Bronchial epithelial cell (primary cell): ENCODE measurements around the gene AOPEP. TPM values are rescaled to one million over a fixed set of nuclear protein-coding genes. Genes with fewer than 3 reads are reported as not detected.

ENCODE experiments used
- DNase-seq: peaks from one replicate; pipeline ENCODE4 v3.0.0-alpha.2; 2010; ENCODE audit warnings: low read depth
- FAIRE-seq: peaks from 2 replicates; lab custom pipeline; 2011; peaks lifted over from hg19 to GRCh38; lab: Jason Lieb, UNC
- H3K27me3 ChIP-seq: 2 replicates; pipeline ENCODE4 v1.5.1; 2011; ENCODE audit warnings: low read length; ENCODE audit not compliant: control insufficient read depth, insufficient read depth
- H3K36me3 ChIP-seq: 2 replicates; pipeline ENCODE4 v1.5.1; 2011; ENCODE audit warnings: low read length; ENCODE audit not compliant: control insufficient read depth, insufficient read depth
- H3K4me3 ChIP-seq: 2 replicates; pipeline ENCODE4 v1.5.1; 2011; ENCODE audit warnings: mild to moderate bottlenecking, low read depth, low read length, control low read depth
- total RNA-seq: library from RNA; depleted of rRNA; stranded (reverse); fragments of >200 nt; gene quantifications from 2 replicates; pipeline ENCODE4 v1.2.1, GENCODE V29; 2014
- TF ChIP-seq, protein P1 (sequence below): IDR thresholded peaks from 2 replicates; pipeline ENCODE4 v1.5.1; 2011; ENCODE audit warnings: mild to moderate bottlenecking, moderate library complexity, low read length, control low read depth, inconsistent platforms; ENCODE audit not compliant: insufficient read depth, severe bottlenecking

The AOPEP gene
- total RNA-seq, 1 donor from 2014 or later: 91.1 TPM

DNA sequence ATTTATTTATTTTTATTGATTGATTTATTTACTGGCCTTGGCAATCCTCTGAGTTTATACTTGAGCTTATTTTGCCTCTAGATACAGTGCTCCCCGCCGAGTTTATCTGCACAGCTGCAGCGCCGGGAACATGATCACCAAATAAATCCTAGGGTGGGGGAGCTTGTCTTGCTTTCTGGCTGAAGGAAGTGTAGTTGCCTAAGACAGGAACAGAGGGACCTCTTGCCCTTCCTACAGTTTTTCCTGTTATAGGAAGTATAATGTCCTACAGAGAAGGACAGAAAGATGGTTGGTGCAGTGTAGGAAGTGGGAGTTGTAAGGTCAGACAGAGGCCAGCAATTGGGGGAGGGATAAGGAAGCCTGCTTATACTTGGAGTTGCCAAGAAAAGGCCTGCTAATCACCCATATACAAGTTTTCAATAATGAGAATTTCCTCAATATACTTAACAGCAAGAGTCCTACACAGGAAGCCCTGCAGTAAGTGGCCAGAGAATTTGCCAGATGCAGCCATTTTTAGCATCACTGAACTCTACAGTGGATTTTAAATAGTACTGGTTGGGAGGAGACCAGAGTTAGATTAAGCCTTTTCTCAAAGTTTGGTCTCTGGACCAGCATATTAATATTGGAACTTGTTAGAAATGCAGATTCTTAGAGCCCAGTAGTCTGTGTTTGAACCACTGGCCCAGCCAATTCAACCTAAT, 7.7 kb downstream of the AOPEP start:
- no peak overlapping the region for H3K4me3 ChIP-seq
- no peaks in the 10 kb centered on the region for H3K36me3 ChIP-seq
- no peak for DNase-seq
- no peak for FAIRE-seq
- TF ChIP-seq, protein P1, sequence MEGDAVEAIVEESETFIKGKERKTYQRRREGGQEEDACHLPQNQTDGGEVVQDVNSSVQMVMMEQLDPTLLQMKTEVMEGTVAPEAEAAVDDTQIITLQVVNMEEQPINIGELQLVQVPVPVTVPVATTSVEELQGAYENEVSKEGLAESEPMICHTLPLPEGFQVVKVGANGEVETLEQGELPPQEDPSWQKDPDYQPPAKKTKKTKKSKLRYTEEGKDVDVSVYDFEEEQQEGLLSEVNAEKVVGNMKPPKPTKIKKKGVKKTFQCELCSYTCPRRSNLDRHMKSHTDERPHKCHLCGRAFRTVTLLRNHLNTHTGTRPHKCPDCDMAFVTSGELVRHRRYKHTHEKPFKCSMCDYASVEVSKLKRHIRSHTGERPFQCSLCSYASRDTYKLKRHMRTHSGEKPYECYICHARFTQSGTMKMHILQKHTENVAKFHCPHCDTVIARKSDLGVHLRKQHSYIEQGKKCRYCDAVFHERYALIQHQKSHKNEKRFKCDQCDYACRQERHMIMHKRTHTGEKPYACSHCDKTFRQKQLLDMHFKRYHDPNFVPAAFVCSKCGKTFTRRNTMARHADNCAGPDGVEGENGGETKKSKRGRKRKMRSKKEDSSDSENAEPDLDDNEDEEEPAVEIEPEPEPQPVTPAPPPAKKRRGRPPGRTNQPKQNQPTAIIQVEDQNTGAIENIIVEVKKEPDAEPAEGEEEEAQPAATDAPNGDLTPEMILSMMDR: no peak
- H3K27me3 ChIP-seq: no peaks in the 10 kb centered on the region

DNA sequence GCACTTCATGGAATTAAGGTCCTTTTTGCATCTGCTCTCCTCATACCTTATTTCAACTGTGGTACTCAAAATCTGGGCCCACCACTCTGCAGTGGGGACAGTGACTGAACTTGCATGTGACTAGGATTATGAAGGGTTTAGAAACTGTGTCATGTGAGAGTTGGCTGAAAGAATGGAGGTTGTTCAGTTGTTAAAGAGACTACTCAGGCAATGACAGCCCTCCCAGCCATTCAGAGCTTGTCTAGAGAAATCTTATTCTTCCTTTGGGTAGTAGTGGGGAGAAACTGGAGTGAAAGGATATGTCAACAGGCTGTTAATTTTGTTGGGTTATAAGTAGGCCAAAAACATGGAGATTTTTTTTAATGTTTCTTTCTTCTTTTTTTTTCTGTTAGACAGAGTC, 10.3 kb downstream of the AOPEP start:
- no peak for FAIRE-seq
- Histone ChIP-seq H3K4me3 (no peak overlapping the region), H3K36me3 (no peaks in the 10 kb centered on the region), H3K27me3 (no peaks in the 10 kb centered on the region)
- TF ChIP-seq, protein P1: no peak
- DNase-seq: no peak

- no peaks in the 10 kb centered on the region for H3K36me3 ChIP-seq
- TF ChIP-seq, protein P1: no peak
- no peaks in the 10 kb centered on the region for H3K27me3 ChIP-seq
- FAIRE-seq (no peak), DNase-seq (no peak)
- no peak overlapping the region for H3K4me3 ChIP-seq
Observed at GRCh38 chr9:94740145-94740840, 13.8 kb downstream of the AOPEP start.

DNA sequence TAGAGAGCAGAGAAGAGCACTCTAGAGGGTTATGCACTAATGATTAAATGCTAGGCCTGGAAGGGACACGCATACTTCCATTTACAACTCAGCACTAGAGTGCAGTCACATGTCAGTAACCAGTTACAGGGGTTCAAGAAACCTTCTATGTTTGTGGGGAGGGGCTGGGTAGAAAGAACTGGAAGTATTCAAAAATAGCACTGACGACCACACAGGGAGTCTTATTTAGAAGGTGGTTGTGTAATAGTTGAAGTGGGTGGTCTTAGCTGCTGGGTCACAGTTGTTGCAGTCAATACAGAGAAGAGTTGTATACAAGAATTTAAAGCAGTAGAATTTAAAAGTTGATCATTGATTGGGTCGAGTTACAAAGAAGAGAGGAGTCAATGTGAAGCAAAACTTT, 15.4 kb downstream of the AOPEP start:
- H3K4me3 ChIP-seq: no peak overlapping the region
- no peak for FAIRE-seq
- DNase-seq: no peak
- H3K27me3 ChIP-seq: no peaks in the 10 kb centered on the region
- H3K36me3 ChIP-seq: no peaks in the 10 kb centered on the region
- TF ChIP-seq, protein P1: no peak

DNA sequence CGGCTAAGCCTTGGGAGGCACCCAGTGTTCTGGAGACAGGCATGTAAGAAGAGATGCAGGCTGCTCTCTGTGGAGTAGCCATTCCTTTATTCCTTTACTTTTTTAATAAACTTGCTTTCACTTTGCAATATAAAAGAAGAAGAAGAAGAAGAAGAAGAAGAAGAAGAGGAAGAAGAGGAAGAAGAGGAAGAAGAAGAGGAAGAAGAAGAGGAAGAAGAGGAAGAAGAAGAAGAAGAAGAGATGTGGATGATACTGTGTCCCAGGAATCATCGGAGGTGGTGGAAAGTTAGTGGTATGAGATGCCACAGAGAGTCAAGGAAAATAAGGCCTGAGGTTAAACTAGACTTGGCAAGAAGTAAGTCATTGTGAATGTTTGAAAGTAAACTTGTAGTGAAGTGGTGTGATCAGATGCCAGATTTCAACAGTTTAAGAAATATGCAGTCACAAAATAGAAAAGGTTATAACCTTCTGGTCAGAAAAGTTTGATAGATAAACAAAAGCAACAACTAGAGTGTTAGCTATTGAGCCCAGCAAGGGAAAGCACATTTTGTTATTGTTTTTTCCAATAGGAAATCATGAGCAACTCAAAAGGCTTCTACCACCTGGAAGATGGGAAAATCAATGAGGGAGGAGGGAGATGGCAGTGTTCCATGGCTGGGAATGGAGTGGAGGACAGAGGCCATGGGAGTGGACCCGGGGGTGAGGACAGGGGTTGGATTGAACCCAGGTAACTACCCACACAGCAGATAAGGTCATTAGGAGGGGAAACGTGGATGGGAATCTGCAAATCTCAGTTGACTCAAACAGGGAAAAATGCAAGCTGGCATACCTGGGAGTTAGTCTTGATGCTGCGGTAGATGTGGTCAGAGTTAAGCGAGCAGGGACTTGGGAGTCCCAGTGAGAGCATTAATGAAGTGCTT, 16.8 kb downstream of the AOPEP start:
- TF ChIP-seq, protein P1: no peak
- Histone ChIP-seq H3K4me3 (no peak overlapping the region), H3K36me3 (no peaks in the 10 kb centered on the region), H3K27me3 (no peaks in the 10 kb centered on the region)
- DNase-seq (no peak), FAIRE-seq (peak; percentile 32)
